GM12864 (cell line): ENCODE data around the gene CCR4.
"Not testable (repeated sequence)": the region's sequence is repeated elsewhere in the genome, so short reads cannot be mapped to it uniquely, and the experiment has no call there.

Experiments used
- DNase-seq: peaks from one replicate; pipeline ENCODE4 v3.0.0-alpha.2; 2011; ENCODE audit warnings: low read depth
- H3K4me3 ChIP-seq: 2 replicates; pipeline ENCODE4 v1.5.1; 2011; ENCODE audit warnings: mild to moderate bottlenecking, low read depth, low read length, control low read depth
- TF ChIP-seq, protein P1 (sequence below): IDR thresholded peaks from 2 replicates; pipeline ENCODE4 v1.5.1; 2011; ENCODE audit warnings: low read depth, mild to moderate bottlenecking, moderate library complexity, low read length, control low read depth, inconsistent platforms; ENCODE audit errors: missing control alignments

The CCR4 gene

DNA sequence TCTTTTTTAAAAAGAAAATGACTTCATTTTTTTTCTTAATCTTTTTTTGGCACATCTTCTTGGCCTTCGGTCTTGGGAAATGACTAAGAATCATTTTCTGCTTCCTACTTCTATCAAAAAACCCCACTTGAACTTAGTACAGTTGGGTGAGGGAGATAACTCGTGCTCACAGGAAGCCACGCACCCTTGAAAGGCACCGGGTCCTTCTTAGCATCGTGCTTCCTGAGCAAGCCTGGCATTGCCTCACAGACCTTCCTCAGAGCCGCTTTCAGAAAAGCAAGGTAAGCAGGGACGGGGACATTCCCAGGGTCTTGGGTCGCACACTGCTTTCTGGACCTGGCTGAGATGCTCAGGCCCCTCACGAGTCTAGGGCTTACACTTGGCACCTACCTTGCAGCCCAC, at the start of gene CCR4:
CCR4 (plus strand) TSS at position 235 of the 402 bp plus-strand sequence. CDS start 1,779 bp downstream, outside the sequence.
- no peak within 1 kb of the TSS for H3K4me3 ChIP-seq
- TF ChIP-seq, protein P1, sequence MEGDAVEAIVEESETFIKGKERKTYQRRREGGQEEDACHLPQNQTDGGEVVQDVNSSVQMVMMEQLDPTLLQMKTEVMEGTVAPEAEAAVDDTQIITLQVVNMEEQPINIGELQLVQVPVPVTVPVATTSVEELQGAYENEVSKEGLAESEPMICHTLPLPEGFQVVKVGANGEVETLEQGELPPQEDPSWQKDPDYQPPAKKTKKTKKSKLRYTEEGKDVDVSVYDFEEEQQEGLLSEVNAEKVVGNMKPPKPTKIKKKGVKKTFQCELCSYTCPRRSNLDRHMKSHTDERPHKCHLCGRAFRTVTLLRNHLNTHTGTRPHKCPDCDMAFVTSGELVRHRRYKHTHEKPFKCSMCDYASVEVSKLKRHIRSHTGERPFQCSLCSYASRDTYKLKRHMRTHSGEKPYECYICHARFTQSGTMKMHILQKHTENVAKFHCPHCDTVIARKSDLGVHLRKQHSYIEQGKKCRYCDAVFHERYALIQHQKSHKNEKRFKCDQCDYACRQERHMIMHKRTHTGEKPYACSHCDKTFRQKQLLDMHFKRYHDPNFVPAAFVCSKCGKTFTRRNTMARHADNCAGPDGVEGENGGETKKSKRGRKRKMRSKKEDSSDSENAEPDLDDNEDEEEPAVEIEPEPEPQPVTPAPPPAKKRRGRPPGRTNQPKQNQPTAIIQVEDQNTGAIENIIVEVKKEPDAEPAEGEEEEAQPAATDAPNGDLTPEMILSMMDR = no peak
- DNase-seq = no peak

DNA sequence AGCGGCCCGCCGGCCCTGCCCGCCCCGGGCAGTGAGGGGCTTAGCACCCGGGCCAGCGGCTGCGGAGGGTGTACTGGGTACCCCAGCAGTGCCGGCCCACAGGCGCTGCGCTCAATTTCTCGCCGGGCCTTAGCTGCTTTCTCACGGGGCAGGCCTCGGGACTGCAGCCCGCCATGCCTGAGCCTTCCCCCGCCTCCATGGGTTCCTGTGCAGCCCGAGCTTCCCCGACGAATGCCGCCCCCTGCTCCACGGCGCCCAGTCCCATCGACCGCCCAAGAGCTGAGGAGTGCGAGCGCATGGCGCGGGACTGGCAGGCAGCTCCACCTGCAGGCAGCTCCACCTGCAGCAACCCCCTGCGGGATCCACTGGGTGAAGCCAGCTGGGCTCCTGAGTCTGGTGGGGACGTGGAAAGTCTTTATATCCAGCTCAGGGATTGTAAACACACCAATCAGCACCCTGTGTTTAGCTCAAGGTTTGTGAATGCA, 48.5 kb upstream of the CCR4 start:
- DNase-seq = not testable (repeated sequence)
- TF ChIP-seq, protein P1 = peak; percentile 43
- H3K4me3 ChIP-seq = peak overlapping the region; percentile 29

DNA sequence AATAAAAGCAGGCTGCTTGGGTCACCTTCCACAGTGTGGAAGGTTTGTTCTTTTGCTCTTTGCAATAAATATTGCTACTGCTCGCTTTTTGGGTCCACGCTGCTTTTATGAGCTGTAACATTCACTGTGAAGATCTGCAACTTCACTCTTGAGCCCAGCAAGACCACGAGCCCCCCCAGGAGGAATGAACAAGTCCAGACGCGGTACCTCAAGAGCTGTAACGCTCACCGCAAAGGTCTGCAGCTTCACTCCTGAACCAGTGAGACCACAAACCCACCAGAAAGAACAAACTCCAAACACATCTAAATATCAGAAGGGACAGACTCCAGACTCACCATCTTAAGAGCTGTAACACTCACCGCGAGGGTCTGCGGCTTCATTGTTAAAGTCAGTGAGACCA, 47.5 kb upstream of the CCR4 start:
- no peak for DNase-seq
- TF ChIP-seq, protein P1 = no peak

DNA sequence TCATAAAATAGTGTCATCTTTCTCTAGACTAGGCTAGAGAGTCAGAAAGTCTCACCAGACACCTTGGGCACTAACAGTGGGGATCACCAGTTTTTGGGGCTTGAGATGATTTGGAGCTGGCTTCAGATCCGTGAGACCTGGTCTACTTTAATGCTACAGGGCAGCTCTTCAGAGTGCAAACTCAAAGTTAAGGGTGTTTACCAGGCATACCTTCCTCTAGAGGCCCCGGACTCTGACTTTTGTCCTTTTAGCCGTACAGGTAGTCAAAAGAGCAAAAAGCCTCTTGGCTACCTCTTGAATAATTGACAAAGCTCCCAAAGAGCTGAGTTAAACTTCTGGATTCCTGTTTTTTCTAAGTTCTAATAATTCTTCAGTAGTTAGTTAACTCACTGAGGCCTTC, 41.4 kb upstream of the CCR4 start:
- TF ChIP-seq, protein P1 = no peak
- DNase-seq = no peak
- H3K4me3 ChIP-seq = no peak overlapping the region

More for the DNA sequence above, 47.5 kb upstream of the CCR4 start:
- no peak overlapping the region for H3K4me3 ChIP-seq

DNA sequence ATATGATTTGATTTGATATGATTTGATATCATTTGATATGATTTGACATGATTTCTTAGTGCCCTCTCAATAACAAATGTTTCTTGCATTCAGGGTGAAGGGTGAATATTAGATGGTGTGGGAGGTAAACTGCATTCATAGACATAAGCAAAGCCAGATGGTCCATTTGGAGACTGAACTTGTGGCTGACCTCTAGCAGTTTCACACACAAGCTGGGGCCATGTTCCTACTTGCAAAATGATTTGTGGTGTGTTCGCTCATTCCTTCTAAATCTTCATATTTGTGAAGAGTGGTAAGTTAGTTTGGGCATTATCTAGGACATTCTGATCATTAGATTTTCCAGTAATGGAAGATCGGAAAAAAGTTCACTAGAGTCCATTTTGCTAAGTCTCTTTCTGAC, 40.5 kb upstream of the CCR4 start:
- DNase-seq = no peak
- H3K4me3 ChIP-seq = no peak overlapping the region
- TF ChIP-seq, protein P1 = no peak

DNA sequence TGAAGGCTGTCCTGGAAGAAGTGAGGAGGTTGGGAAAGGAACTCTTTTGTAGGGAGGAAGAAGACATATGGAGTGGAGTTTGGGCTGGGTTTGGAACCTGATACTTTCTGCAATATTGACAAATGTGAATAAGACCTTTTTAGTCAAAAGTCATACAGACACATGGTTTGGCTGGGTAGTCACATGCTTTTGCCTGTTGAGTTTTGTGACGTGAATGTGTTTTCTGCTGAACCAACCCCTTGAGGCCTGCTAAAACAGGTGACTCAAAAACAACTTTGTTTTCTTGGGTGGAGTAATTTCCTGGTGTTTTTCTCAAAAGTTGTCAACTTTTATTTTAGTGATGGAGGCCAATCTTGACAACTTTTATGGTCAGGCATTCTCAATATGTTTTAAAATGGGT, 39.4 kb upstream of the CCR4 start:
- TF ChIP-seq, protein P1 = no peak
- no peak overlapping the region for H3K4me3 ChIP-seq
- no peak for DNase-seq

DNA sequence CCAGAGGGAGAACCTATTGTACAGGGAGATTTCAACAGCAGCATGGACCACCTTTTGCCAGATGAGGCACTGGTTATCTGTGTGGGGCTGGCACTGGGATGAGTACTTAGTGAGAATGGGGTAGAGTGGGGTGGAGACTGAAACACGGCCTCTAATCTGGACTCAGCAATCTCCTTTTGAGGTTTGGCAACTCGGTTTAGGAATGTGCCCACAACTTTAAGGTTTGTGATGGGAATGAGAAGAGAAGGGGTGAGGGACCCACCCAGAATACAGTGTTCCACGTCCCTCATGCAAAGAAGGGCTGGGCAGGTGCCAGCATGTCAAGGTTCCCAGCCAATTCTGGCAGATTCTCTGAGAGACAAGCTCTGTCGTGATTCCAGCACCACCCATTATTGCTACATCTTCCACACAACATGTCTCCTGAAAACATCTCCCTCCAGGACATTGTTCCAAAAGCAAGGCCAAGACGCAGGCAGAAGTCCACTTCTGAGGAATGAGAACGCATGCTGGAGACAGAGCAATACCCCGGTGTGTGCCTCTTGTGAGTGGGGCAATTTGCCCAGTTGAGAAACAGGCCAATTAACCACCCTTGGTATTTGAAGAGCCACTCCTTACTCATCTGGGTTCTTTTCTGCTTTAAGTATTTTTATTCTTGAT, 37.5 kb upstream of the CCR4 start:
- no peak overlapping the region for H3K4me3 ChIP-seq
- no peak for DNase-seq
- TF ChIP-seq, protein P1 = no peak
